Smooth muscle cell (in vitro differentiated cells): ENCODE results near the gene EYS. TPM values are rescaled to one million over a fixed set of nuclear protein-coding genes. Genes with fewer than 3 reads are reported as not detected.

Experiments used
- DNase-seq: peaks from one replicate; lab custom pipeline; 2025; ENCODE audit not compliant: unreplicated experiment; lab: John Stamatoyannopoulos, UW
- H2AFZ ChIP-seq: fragments of 200-600 bp; sonication (generic); 2 replicates; pipeline ENCODE4 v1.6.0; 2016; ENCODE audit warnings: antibody characterized with exemption, low read depth, mild to moderate bottlenecking
- H3F3A ChIP-seq: fragments of 200-600 bp; sonication (generic); 2 replicates; pipeline ENCODE4 v1.6.0; 2017; ENCODE audit warnings: antibody characterized with exemption, low read depth
- H3K27ac ChIP-seq: fragments of 200-600 bp; sonication (generic); 2 replicates; pipeline ENCODE4 v1.5.1; 2016; ENCODE audit warnings: low read depth, mild to moderate bottlenecking
- H3K27me3 ChIP-seq: fragments of 200-600 bp; sonication (generic); 2 replicates; pipeline ENCODE4 v1.6.1; 2016; ENCODE audit warnings: low read depth, mild to moderate bottlenecking
- H3K36me3 ChIP-seq: fragments of 200-600 bp; sonication (generic); 2 replicates; pipeline ENCODE4 v1.5.1; 2016; ENCODE audit warnings: low read depth
- H3K4me1 ChIP-seq: fragments of 200-600 bp; sonication (generic); 2 replicates; pipeline ENCODE4 v1.5.1; 2016; ENCODE audit warnings: low read depth
- H3K4me2 ChIP-seq: fragments of 200-600 bp; sonication (generic); 2 replicates; pipeline ENCODE4 v1.6.0; 2016; ENCODE audit warnings: mild to moderate bottlenecking
- H3K4me3 ChIP-seq: fragments of 200-600 bp; sonication (generic); 2 replicates; pipeline ENCODE4 v1.5.1; 2016; ENCODE audit warnings: mild to moderate bottlenecking
- H3K79me2 ChIP-seq: fragments of 200-600 bp; sonication (generic); 2 replicates; pipeline ENCODE4 v1.6.0; 2016; ENCODE audit warnings: low read depth, mild to moderate bottlenecking
- H3K9ac ChIP-seq: fragments of 200-600 bp; sonication (generic); 2 replicates; pipeline ENCODE4 v1.6.0; 2016; ENCODE audit warnings: low read depth
- H3K9me3 ChIP-seq: fragments of 200-600 bp; sonication (generic); replicated peaks from 2 replicates; pipeline ENCODE4 v1.5.1; 2016; ENCODE audit warnings: low read depth
- H4K20me1 ChIP-seq: fragments of 200-600 bp; sonication (generic); 2 replicates; pipeline ENCODE4 v1.6.0; 2016; ENCODE audit warnings: low read depth
- WGBS: methylation state at CpG from one replicate; pipeline ENCODE4 v1.1.7; 2016; ENCODE audit warnings: low lambda C conversion rate; 5-methylcytosine and 5-hydroxymethylcytosine counted together
- polyA plus RNA-seq: library from polyadenylated mRNA; unstranded; fragments of >200 nt; fragmentation: Nextera tagmentation; extraction: Ambion mirVana; gene quantifications from 2 replicates; pipeline ENCODE4 v1.2.1, GENCODE V29; 2016
- total RNA-seq: library from RNA; depleted of rRNA; stranded (reverse); fragments of >200 nt; gene quantifications from 2 replicates; pipeline ENCODE4 v1.2.3, GENCODE V29; 2014
- TF ChIP-seq, protein P1 (sequence below): fragments of 200-600 bp; sonication (generic); IDR thresholded peaks from 2 replicates; pipeline ENCODE4 v1.5.1; 2017; ENCODE audit warnings: borderline replicate concordance, mild to moderate bottlenecking, antibody characterized with exemption; ENCODE audit not compliant: insufficient read depth, poor library complexity, severe bottlenecking

EYS gene
- total and polyA plus RNA-seq, 2 experiments from 2014 or later = 0.07 to 0.18 TPM

DNA sequence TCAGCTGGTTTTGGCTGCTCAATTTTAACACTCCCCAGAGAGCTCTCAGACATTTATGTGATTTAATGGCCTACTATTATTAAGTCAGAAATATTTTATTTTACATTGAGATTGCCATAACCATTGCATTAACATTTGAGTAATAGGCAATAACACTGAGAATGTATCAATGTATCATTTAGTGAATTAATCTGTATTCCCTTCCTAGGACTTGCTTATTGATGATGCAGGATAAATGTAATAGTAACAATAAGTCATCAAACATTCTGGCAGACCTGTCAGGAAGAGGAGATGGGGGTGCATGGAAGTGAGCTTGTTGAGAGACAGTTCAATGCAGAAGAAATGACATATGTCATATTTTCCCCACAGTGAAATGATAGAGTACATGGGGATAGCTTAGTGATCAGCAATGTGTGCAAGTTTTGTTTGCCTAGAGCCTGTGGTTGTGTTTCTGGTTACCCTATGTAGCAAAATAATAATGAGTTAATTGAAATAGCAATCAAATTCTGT lies 458.9 kb downstream of the EYS start:
- no peaks in the 10 kb centered on the region for H3K9me3 ChIP-seq
- H4K20me1 ChIP-seq = no peaks in the 10 kb centered on the region
- no peaks in the 10 kb centered on the region for H3K36me3 ChIP-seq
- no peaks in the 10 kb centered on the region for H3K4me1 ChIP-seq
- H3F3A ChIP-seq = no peaks in the 10 kb centered on the region
- TF ChIP-seq, protein P1, sequence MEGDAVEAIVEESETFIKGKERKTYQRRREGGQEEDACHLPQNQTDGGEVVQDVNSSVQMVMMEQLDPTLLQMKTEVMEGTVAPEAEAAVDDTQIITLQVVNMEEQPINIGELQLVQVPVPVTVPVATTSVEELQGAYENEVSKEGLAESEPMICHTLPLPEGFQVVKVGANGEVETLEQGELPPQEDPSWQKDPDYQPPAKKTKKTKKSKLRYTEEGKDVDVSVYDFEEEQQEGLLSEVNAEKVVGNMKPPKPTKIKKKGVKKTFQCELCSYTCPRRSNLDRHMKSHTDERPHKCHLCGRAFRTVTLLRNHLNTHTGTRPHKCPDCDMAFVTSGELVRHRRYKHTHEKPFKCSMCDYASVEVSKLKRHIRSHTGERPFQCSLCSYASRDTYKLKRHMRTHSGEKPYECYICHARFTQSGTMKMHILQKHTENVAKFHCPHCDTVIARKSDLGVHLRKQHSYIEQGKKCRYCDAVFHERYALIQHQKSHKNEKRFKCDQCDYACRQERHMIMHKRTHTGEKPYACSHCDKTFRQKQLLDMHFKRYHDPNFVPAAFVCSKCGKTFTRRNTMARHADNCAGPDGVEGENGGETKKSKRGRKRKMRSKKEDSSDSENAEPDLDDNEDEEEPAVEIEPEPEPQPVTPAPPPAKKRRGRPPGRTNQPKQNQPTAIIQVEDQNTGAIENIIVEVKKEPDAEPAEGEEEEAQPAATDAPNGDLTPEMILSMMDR = no peak
- no peak overlapping the region for H3K9ac ChIP-seq
- H3K27ac ChIP-seq = no peak overlapping the region
- no peak overlapping the region for H3K4me3 ChIP-seq
- no peaks in the 10 kb centered on the region for H3K27me3 ChIP-seq
- no peak for DNase-seq
- no peak overlapping the region for H3K4me2 ChIP-seq
- no peak overlapping the region for H2AFZ ChIP-seq
- H3K79me2 ChIP-seq = no peaks in the 10 kb centered on the region

DNA sequence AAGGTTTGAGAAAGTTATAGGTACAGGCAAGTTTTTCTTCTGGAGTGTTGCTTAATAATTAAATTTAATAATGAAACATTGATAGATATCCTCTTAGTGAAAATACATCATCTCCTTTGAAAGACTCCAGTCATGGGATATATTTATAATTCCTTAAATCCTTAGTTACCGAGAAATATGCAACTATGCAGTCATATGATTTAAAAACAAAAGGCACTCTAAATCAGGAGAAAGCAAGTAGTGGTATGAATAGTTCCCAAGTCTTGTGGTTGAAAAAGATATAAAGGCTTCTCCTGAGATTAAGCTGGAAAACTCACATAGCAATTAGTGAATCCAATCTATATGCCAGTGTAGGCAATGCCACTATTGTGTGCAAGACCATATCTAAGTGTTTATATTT lies 475.4 kb downstream of the EYS start:
- no peak overlapping the region for H3K4me2 ChIP-seq
- no peaks in the 10 kb centered on the region for H3F3A ChIP-seq
- H3K4me1 ChIP-seq = no peaks in the 10 kb centered on the region
- no peaks in the 10 kb centered on the region for H3K36me3 ChIP-seq
- H3K79me2 ChIP-seq = no peaks in the 10 kb centered on the region
- H2AFZ ChIP-seq = no peak overlapping the region
- 61% methylated on average over 1 of the region's 1 CpG for WGBS
- H3K9ac ChIP-seq = no peak overlapping the region
- H3K27ac ChIP-seq = no peak overlapping the region
- DNase-seq = no peak
- H3K9me3 ChIP-seq = no peaks in the 10 kb centered on the region
- no peaks in the 10 kb centered on the region for H3K27me3 ChIP-seq
- no peaks in the 10 kb centered on the region for H4K20me1 ChIP-seq
- TF ChIP-seq, protein P1 = no peak
- H3K4me3 ChIP-seq = no peak overlapping the region

DNA sequence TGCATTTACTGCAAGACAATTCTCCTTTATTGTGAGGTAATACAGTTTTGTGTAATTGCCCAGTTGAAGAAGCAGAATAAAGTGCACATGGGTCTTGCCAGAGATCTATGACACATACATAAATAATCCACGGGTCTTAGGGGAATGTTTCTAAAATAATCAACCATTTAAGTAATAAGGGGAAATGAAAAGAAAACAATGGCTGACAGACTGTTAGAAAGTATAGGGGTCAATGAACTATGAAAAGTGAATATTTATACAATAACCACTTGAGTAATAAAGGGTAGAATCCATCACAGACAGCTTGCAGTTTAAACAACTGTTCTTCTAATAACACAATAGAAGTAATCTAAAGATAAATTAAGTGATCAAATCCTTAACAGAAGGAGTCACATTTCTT lies 477.2 kb downstream of the EYS start:
- no peak overlapping the region for H3K4me3 ChIP-seq
- WGBS = 91% methylated on average over 1 of the region's 1 CpG
- no peaks in the 10 kb centered on the region for H4K20me1 ChIP-seq
- H3K27ac ChIP-seq = no peak overlapping the region
- H3K9me3 ChIP-seq = no peaks in the 10 kb centered on the region
- DNase-seq = no peak
- no peak overlapping the region for H3K4me2 ChIP-seq
- no peak overlapping the region for H3K9ac ChIP-seq
- no peaks in the 10 kb centered on the region for H3F3A ChIP-seq
- no peaks in the 10 kb centered on the region for H3K4me1 ChIP-seq
- H3K27me3 ChIP-seq = no peaks in the 10 kb centered on the region
- no peak overlapping the region for H2AFZ ChIP-seq
- TF ChIP-seq, protein P1 = no peak
- no peaks in the 10 kb centered on the region for H3K79me2 ChIP-seq
- H3K36me3 ChIP-seq = no peaks in the 10 kb centered on the region

DNA sequence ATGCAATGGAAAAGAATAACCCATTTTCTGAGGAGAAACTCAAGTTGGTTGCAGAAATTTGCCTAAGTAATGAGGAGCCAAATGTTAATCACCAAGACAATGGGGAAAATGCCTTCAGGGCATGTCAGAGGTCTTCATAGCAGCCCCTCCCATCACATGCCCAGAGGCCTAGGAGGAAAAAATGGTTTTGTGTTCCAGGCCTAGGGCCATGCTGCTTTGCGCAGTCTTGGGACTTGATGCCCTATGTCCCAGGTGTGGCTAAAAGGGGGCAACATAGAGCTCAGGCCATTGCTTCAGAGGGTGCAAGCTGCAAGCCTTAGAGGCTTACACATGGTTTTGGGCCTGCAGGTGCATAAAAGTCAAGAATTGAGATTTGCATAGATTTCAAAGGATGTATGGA lies 485.9 kb downstream of the EYS start:
- Histone ChIP-seq H3K27ac (no peak overlapping the region), H3K9ac (no peak overlapping the region), H3K36me3 (no peaks in the 10 kb centered on the region), H3K4me3 (no peak overlapping the region), H3K79me2 (no peaks in the 10 kb centered on the region), H2AFZ (no peak overlapping the region), H3K4me1 (no peaks in the 10 kb centered on the region), H3K4me2 (no peak overlapping the region), H3F3A (no peaks in the 10 kb centered on the region), H4K20me1 (no peaks in the 10 kb centered on the region), H3K9me3 (no peaks in the 10 kb centered on the region), H3K27me3 (no peaks in the 10 kb centered on the region)
- no peak for DNase-seq
- TF ChIP-seq, protein P1 = no peak
- WGBS = 100% methylated on average over 1 of the region's 1 CpG
